ENCODE results near the gene GNAO1.

GRCh38 chr16:56388209-56388608 is 196.9 kb downstream of the GNAO1 start:
- TF ChIP-seq, protein P1, sequence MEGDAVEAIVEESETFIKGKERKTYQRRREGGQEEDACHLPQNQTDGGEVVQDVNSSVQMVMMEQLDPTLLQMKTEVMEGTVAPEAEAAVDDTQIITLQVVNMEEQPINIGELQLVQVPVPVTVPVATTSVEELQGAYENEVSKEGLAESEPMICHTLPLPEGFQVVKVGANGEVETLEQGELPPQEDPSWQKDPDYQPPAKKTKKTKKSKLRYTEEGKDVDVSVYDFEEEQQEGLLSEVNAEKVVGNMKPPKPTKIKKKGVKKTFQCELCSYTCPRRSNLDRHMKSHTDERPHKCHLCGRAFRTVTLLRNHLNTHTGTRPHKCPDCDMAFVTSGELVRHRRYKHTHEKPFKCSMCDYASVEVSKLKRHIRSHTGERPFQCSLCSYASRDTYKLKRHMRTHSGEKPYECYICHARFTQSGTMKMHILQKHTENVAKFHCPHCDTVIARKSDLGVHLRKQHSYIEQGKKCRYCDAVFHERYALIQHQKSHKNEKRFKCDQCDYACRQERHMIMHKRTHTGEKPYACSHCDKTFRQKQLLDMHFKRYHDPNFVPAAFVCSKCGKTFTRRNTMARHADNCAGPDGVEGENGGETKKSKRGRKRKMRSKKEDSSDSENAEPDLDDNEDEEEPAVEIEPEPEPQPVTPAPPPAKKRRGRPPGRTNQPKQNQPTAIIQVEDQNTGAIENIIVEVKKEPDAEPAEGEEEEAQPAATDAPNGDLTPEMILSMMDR (conservative IDR thresholded peaks at IDR 0.05), result no peak
- no peak for TF ChIP-seq ZFX (IDR thresholded peaks at IDR 0.05)
